ENCODE data around the gene CELA2B. TPM values are rescaled to one million over a fixed set of nuclear protein-coding genes. Genes with fewer than 3 reads are reported as not detected.
A peak's percentile ranks its signal among the peaks of the same experiment; 100 is the strongest.
"Not testable (repeated sequence)": the region's sequence is repeated elsewhere in the genome, so short reads cannot be mapped to it uniquely, and the experiment has no call there.

The CELA2B gene
- total and polyA plus RNA-seq, 3 experiments from 2014 or later: not detected

- DNase-seq; H3K27ac ChIP-seq (ENCODE audit: low read depth, low read length); H3K4me1 ChIP-seq (ENCODE audit: insufficient read depth, low read length); H3K36me3 ChIP-seq (ENCODE audit: insufficient read depth, low read length); H3K9me3 ChIP-seq (ENCODE audit: low read length); H3K36me3 Mint-ChIP-seq; H3K9me3 Mint-ChIP-seq; H3K4me1 Mint-ChIP-seq; POLR2A ChIA-PET; H3K27ac Mint-ChIP-seq; H3K4me3 Mint-ChIP-seq; H3K27me3 ChIP-seq (ENCODE audit: insufficient read depth, low read length, poor library complexity, severe bottlenecking); H3K27me3 Mint-ChIP-seq; H3K4me3 ChIP-seq (ENCODE audit: low read length): not testable (repeated sequence)
- CTCF ChIA-PET: interaction anchor here (0.7 kb wide), 1 partner anchor 89 kb away, joined by 3 read pairs; no protein-coding TSS in a partner anchor
These were observed 8.8 kb upstream of the CELA2B start for GRCh38 chr1:15466955-15467625.

GRCh38 chr1:15468145-15468544 is 7.8 kb upstream of the CELA2B start:
- H3K36me3 Mint-ChIP-seq: no peaks in the 10 kb centered on the region
- no peak overlapping the region for H3K4me3 ChIP-seq (ENCODE audit: low read length)
- H3K27ac ChIP-seq (ENCODE audit: low read depth, low read length): no peak overlapping the region
- H3K4me1 Mint-ChIP-seq: no peaks in the 10 kb centered on the region
- H3K27ac Mint-ChIP-seq: no peak overlapping the region
- H3K9me3 Mint-ChIP-seq: no peaks in the 10 kb centered on the region
- no peaks in the 10 kb centered on the region for H3K27me3 ChIP-seq (ENCODE audit: insufficient read depth, low read length, poor library complexity, severe bottlenecking)
- ChIA-PET POLR2A (no interaction called here), CTCF (interaction anchor here (0.7 kb wide), 1 partner anchor 88 kb away, joined by 3 read pairs; no protein-coding TSS in a partner anchor)
- no peaks in the 10 kb centered on the region for H3K9me3 ChIP-seq (ENCODE audit: low read length)
- no peaks in the 10 kb centered on the region for H3K36me3 ChIP-seq (ENCODE audit: insufficient read depth, low read length)
- no peak for DNase-seq
- H3K4me3 Mint-ChIP-seq: no peak overlapping the region
- peaks cover 6 to 10% of the 10 kb centered on the region in 2 donors for H3K27me3 Mint-ChIP-seq
- no peaks in the 10 kb centered on the region for H3K4me1 ChIP-seq (ENCODE audit: insufficient read depth, low read length)

GRCh38 chr1:15469361-15469760 is 6.5 kb upstream of the CELA2B start:
- Mint-ChIP-seq H3K4me3 (no peak overlapping the region), H3K9me3 (no peaks in the 10 kb centered on the region), H3K36me3 (no peaks in the 10 kb centered on the region), H3K4me1 (no peaks in the 10 kb centered on the region), H3K27me3 (peaks cover 4 to 8% of the 10 kb centered on the region in 2 donors), H3K27ac (peak overlapping the region in 1 of 8 donors; percentile 70)
- POLR2A ChIA-PET: no interaction called here
- no peak for DNase-seq
- CTCF ChIA-PET: no interaction called here
- Histone ChIP-seq H3K27ac (ENCODE audit: low read depth, low read length) (no peak overlapping the region), H3K36me3 (ENCODE audit: insufficient read depth, low read length) (no peaks in the 10 kb centered on the region), H3K9me3 (ENCODE audit: low read length) (no peaks in the 10 kb centered on the region), H3K4me1 (ENCODE audit: insufficient read depth, low read length) (no peaks in the 10 kb centered on the region), H3K4me3 (ENCODE audit: low read length) (no peak overlapping the region), H3K27me3 (ENCODE audit: insufficient read depth, low read length, poor library complexity, severe bottlenecking) (no peaks in the 10 kb centered on the region)

- H3K4me3 ChIP-seq (ENCODE audit: low read length); H3K9me3 Mint-ChIP-seq; H3K27me3 ChIP-seq (ENCODE audit: insufficient read depth, low read length, poor library complexity, severe bottlenecking); POLR2A ChIA-PET; H3K27ac Mint-ChIP-seq; H3K4me1 ChIP-seq (ENCODE audit: insufficient read depth, low read length); DNase-seq; H3K9me3 ChIP-seq (ENCODE audit: low read length); CTCF ChIA-PET; H3K36me3 Mint-ChIP-seq; H3K27ac ChIP-seq (ENCODE audit: low read depth, low read length); H3K36me3 ChIP-seq (ENCODE audit: insufficient read depth, low read length); H3K4me3 Mint-ChIP-seq; H3K4me1 Mint-ChIP-seq; H3K27me3 Mint-ChIP-seq: not testable (repeated sequence)
These were observed 6.0 kb upstream of the CELA2B start for GRCh38 chr1:15469821-15470448.

- CTCF ChIA-PET: interaction anchor here (0.8 to 0.9 kb wide), 2 partner anchors 10 kb away, joined by 3 to 4 read pairs; no protein-coding TSS in a partner anchor
- H3K27me3 Mint-ChIP-seq; H3K27ac ChIP-seq (ENCODE audit: low read depth, low read length); H3K27ac Mint-ChIP-seq; H3K27me3 ChIP-seq (ENCODE audit: insufficient read depth, low read length, poor library complexity, severe bottlenecking); H3K4me3 ChIP-seq (ENCODE audit: low read length); POLR2A ChIA-PET; H3K4me1 ChIP-seq (ENCODE audit: insufficient read depth, low read length); H3K36me3 Mint-ChIP-seq; H3K4me1 Mint-ChIP-seq; H3K36me3 ChIP-seq (ENCODE audit: insufficient read depth, low read length); H3K9me3 Mint-ChIP-seq; H3K9me3 ChIP-seq (ENCODE audit: low read length); DNase-seq; H3K4me3 Mint-ChIP-seq: not testable (repeated sequence)
These were observed 4.8 kb upstream of the CELA2B start for GRCh38 chr1:15471067-15471466.

GRCh38 chr1:15471723-15472122 is 4.2 kb upstream of the CELA2B start:
- H3K27ac Mint-ChIP-seq: peak overlapping the region in 1 of 8 donors; percentile 14
- H3K36me3 ChIP-seq (ENCODE audit: insufficient read depth, low read length); H3K4me1 ChIP-seq (ENCODE audit: insufficient read depth, low read length); DNase-seq; H3K27me3 Mint-ChIP-seq; H3K4me3 ChIP-seq (ENCODE audit: low read length); H3K36me3 Mint-ChIP-seq; H3K4me1 Mint-ChIP-seq; H3K27ac ChIP-seq (ENCODE audit: low read depth, low read length); POLR2A ChIA-PET; H3K9me3 Mint-ChIP-seq; H3K27me3 ChIP-seq (ENCODE audit: insufficient read depth, low read length, poor library complexity, severe bottlenecking); H3K9me3 ChIP-seq (ENCODE audit: low read length); H3K4me3 Mint-ChIP-seq: not testable (repeated sequence)
- CTCF ChIA-PET: interaction anchor here (0.9 kb wide), 1 partner anchor 10 kb away, joined by 3 read pairs; no protein-coding TSS in a partner anchor

GRCh38 chr1:15472587-15472986 is 3.3 kb upstream of the CELA2B start:
- POLR2A ChIA-PET: no interaction called here
- no peaks in the 10 kb centered on the region for H3K9me3 Mint-ChIP-seq
- H3K4me3 ChIP-seq (ENCODE audit: low read length): no peak overlapping the region
- H3K27me3 ChIP-seq (ENCODE audit: insufficient read depth, low read length, poor library complexity, severe bottlenecking): no peaks in the 10 kb centered on the region
- H3K36me3 ChIP-seq (ENCODE audit: insufficient read depth, low read length): no peaks in the 10 kb centered on the region
- H3K36me3 Mint-ChIP-seq: no peaks in the 10 kb centered on the region
- H3K4me1 Mint-ChIP-seq: no peaks in the 10 kb centered on the region
- peaks cover 0 to 5% of the 10 kb centered on the region in 2 donors for H3K27me3 Mint-ChIP-seq
- H3K27ac Mint-ChIP-seq: no peak overlapping the region
- CTCF ChIA-PET: no interaction called here
- no peaks in the 10 kb centered on the region for H3K4me1 ChIP-seq (ENCODE audit: insufficient read depth, low read length)
- H3K9me3 ChIP-seq (ENCODE audit: low read length): no peaks in the 10 kb centered on the region
- no peak for DNase-seq
- no peak overlapping the region for H3K4me3 Mint-ChIP-seq
- H3K27ac ChIP-seq (ENCODE audit: low read depth, low read length): no peak overlapping the region

- H3K27ac Mint-ChIP-seq: no peak overlapping the region
- CTCF ChIA-PET: no interaction called here
- H3K4me3 ChIP-seq (ENCODE audit: low read length): no peak overlapping the region
- no peak overlapping the region for H3K27ac ChIP-seq (ENCODE audit: low read depth, low read length)
- no peak for DNase-seq
- peaks cover 0 to 2% of the 10 kb centered on the region in 2 donors for H3K27me3 Mint-ChIP-seq
- H3K9me3 Mint-ChIP-seq: no peaks in the 10 kb centered on the region
- POLR2A ChIA-PET: no interaction called here
- H3K9me3 ChIP-seq (ENCODE audit: low read length): no peaks in the 10 kb centered on the region
- H3K4me1 ChIP-seq (ENCODE audit: insufficient read depth, low read length): no peaks in the 10 kb centered on the region
- no peak overlapping the region for H3K4me3 Mint-ChIP-seq
- no peaks in the 10 kb centered on the region for H3K36me3 ChIP-seq (ENCODE audit: insufficient read depth, low read length)
- H3K4me1 Mint-ChIP-seq: no peaks in the 10 kb centered on the region
- no peaks in the 10 kb centered on the region for H3K27me3 ChIP-seq (ENCODE audit: insufficient read depth, low read length, poor library complexity, severe bottlenecking)
- peaks cover 0 to 2% (median 0%) of the 10 kb centered on the region in 3 donors for H3K36me3 Mint-ChIP-seq
These were observed 1.0 kb downstream of the CELA2B start for GRCh38 chr1:15476927-15477326.
